HG03139 (cell line): Measurements from ENCODE around the gene RIPOR2.

Experiments
- ATAC-seq: cut with Tn5 transposase; IDR thresholded peaks from one replicate; pipeline ENCODE4 v1.9.1; 2021; ENCODE audit not compliant: unreplicated experiment

RIPOR2 gene

DNA sequence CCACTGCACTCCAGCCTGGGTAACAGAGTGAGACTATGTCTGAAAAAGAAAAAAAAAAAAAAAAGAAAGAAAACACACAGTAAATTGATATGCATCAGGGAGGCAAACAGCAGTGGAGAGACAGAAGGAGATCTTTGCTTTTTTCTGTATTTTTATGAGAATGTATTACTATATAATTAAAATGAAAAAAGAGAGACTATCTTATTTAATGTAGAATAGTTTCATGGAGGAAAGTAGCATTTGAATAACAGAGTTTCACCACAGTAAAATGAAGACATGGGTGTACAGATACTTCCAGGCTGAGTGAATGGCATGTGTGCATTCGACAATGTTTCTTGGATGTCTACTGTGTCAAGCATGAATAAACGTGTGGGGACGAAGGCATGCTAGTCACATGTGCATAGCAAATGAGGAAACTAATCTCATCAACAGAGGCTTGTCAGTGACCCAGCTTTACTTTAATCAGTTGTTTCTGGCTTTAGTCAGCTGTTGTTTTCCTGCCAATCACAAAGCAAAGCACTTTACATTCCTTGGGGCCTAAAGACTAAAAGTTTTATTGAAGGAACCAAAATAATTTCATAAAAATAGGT, 81.6 kb downstream of the RIPOR2 start:
- no peak for ATAC-seq

DNA sequence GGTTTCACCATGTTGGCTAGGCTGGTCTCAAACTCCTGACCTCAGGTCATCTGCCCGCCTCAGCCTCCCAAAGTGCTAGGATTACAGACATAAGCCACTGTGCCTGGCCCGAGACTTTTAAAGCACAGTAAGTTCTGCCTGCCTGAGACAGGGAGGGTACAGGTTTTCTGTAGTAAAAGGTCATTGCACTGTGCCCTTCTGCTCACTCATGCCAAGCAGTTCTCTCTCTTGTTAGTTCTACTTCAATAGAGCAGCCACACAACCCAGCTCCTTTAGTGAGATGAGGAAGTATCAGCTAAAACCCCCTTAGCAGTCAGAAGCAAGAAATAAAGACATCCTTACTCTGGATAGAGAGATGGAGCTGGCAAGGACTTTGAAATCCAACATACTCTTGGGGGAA, 84.7 kb downstream of the RIPOR2 start:
- no peak for ATAC-seq

DNA sequence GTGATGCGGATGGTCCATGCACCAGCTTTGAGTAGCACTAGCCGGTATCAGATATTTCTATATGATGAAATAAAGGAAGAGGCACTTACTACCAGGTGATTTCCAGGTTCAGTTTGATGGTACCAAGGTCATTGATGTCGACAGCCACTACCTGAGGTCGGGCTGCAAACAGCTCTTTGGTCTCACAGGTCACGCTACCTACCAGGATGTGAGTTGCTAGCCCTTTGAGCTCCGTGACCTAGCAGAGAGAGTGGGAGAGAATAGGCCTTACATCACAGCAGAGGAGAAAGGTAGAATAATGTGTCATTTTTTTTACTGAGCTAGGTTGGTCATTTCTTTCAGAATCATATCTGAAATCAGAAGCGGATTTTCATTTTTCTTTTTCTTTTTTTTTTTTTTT, 86.0 kb downstream of the RIPOR2 start:
- no peak for ATAC-seq

DNA sequence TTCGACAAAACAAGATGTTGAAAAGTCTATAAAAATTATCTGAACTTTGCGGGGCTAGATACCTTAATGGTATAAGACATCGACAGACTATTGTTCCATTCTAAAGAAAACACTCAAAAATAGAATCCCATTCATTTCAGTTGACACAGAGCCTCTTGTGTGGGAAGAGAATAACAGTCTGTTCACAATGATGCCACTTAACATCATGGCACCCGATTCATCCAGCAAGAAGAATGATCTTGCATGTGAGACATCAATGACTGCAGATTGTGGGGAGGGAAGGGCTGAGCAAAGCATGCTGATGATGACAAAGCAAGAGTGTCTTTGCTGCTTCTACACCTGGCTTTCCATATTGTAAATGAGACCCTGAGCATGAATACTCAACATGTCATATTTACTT, 87.3 kb downstream of the RIPOR2 start:
- no peak for ATAC-seq

DNA sequence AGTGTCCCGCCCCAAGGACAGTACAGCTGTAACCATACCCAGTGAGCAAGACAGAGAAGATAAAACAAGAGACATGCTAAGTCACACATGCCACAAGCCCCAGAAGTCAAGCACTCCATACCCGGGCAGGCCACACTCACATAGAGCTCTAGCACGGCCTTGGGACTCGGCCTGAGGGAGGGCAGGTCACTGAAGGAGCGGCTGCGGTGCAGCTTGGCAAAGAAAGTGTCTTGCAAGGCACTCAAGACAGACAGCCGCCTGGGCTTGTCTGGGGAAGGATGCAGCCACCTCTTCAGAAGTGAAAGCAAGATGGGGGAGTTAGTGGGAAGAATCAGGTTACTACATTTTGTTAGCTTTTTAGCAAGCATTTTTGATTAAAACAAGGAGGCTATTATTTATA, 88.4 kb downstream of the RIPOR2 start:
- ATAC-seq, result no peak

DNA sequence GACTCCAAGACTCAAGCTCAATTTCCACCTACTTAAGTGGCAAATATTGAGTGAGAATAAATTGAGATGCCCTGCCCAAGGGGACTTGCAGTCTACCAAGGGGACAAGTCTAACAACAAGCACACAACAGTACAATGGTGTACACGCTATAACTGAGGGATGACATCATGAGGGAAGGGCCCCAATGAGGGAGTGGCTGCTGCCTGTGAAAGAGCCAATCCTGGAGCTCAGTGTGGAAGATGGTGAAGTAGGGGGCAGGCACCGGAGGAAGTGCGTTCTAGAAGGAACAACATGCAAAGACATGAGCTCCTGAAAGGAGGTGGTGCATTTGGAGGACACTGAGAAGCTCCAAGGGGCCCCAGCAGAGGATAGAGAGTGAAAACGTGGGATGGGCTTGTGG, 90.2 kb downstream of the RIPOR2 start:
- no peak for ATAC-seq

DNA sequence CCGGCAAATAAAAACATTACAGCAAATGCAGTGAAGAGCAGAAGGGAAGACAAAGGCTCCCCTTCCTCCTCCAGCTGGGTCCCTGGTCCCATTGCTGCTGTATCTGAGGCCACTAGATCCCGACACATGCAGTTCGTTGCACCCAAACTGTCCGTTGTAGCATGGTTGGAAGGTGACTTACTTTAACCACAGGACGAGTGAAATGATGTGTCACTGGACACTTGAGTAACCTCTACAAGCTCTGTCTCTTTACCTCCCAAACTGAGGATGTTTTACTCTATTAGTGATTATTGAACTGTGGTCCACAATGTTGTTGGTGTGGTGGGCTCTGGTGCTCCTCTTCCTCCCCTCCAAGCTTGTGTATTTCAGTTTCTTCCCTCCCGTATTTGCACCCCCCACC, 90.9 kb downstream of the RIPOR2 start:
- ATAC-seq, result no peak

DNA sequence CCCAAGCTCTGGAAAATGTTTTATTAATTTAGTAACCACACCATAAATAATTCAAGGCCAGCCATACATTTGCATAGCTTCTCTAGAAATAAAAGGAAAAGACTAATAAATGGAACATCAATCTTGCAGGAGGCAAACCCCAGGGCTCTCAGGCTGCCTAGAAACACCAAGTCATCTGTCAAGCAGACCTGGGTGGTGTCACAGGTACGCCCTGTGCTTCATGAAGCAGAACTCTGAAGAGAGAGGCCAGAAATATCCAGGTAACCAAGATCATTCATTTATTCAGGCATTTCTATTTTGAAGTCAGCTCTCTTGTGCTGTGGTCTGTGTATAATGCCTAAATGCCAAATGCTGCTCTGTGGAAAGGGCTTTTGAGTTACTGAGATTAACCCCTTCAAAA, 91.7 kb downstream of the RIPOR2 start:
- ATAC-seq, result no peak

DNA sequence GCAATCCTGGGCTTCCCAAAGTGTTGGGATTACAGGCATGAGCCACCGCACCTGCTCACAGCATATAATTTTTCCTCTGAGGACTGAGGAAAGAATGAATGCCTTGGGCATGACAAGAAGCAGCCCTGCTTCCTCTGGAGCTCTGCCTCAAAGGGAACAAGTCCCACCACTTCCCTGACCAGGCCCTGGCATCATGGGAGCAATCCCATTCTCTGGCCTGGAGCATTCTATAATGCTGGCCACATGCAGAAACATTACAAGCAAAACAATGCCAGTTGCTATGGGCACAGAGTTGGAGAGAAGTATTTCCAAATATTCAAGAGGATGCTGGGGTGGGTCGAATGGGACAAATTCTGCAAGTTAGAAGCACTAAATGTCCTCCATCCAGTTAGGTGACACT, 95.6 kb downstream of the RIPOR2 start:
- no peak for ATAC-seq

DNA sequence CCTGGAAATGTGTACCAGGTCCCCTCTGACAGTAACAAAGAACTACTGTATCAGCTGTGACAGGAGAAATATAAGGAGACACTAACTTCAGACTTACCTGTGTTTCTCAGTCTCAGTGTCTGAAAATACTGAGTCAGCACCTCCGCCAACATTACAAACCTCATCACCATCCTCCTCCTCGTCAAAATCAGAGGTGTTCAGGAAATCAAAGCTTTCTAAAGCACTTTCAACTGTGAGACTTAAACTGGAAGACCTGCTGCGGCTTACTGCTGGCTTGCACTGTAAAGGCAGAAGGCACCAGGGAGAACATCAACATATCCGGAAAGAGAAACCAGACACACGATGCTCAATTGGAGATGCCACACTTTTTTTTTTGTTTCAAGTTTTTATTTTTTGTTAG, 96.8 kb downstream of the RIPOR2 start:
- ATAC-seq, result no peak

DNA sequence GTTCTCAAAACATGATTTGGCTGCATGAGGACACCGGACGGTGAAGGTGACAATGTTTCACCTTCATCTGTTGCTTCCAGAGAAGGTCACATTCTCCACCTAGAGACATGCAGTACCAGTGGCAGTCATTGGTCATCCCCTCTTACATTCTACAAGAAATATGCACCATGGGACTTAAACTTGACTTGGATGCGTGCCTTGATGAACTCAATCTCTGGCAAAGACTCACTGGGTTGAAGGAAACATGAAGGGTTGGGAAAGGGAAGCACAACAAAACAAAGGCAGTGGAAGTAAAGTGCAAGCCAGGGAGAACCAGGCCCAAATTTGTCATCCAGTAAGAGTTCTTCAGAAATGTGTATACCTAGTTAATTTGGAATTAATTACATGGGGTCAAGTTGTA, 97.7 kb downstream of the RIPOR2 start:
- ATAC-seq, result no peak

DNA sequence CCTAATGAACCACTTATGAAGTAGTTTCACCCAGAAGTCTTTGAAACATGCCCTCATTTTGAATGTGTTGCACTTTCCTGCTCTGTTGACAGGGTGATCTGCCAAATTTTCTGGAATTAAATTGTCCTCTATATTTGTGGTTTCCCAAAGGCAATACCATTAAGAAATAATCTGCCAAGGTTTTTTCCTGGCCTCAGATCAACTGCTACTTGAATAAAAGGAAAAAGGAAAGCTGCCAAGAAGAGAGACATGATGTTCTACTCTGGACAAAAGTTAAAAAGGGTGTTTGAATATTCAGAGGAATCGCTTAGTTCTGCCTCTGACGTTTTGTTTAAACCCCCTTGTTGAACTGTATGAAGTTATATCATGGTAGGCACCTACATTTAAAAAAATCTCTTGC, 99.7 kb downstream of the RIPOR2 start:
- ATAC-seq, result no peak

DNA sequence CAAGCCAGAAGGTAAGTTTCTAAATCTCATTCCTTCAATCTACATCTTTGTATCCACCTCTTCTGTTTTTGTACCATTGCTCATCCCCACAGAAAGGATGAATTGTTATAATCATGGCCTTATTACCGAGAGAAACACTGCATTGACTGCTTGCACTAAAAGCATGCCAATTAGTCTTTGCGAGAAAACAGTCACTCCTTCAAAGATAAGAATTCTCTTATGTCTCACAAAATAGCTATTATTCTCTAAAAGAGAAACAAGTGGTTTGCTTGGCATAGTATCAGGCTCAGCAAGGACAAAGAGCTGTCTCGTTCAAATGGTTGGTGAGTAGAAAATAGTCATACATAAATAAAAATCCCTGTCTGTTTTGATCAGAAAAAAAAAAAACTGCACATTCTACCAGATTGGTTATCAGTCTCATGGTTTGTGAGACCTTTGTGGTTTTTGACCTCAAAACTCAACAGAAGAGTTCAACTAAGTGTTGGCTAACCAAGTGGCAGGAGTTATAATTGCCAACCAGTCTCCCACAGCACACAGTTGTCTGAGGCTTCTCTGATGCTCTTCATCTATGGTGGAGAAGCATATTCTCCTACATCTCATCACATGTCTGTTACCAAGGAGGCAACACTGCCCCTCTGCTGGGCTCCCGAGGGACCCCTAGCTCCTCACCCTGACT, 101.9 kb downstream of the RIPOR2 start:
- ATAC-seq, result no peak

DNA sequence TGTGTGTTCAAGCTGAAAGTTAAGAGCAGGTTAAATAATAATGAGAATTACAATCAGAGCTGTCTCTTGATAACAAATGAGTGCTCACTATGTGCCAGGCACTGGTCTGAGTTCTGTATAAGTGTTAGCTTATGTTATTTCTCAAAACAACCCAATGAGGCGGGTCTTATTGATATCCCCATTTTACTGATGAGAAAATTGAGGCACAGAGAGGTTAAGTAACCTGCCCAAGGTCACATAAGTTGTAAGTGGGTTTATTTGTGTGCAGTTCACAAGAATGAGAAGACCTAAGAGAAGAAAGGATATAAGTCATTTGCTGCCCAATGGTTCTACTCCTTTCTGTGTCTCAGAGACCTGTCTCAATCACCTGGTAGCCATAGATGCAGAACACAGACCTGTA, 103.0 kb downstream of the RIPOR2 start:
- no peak for ATAC-seq

DNA sequence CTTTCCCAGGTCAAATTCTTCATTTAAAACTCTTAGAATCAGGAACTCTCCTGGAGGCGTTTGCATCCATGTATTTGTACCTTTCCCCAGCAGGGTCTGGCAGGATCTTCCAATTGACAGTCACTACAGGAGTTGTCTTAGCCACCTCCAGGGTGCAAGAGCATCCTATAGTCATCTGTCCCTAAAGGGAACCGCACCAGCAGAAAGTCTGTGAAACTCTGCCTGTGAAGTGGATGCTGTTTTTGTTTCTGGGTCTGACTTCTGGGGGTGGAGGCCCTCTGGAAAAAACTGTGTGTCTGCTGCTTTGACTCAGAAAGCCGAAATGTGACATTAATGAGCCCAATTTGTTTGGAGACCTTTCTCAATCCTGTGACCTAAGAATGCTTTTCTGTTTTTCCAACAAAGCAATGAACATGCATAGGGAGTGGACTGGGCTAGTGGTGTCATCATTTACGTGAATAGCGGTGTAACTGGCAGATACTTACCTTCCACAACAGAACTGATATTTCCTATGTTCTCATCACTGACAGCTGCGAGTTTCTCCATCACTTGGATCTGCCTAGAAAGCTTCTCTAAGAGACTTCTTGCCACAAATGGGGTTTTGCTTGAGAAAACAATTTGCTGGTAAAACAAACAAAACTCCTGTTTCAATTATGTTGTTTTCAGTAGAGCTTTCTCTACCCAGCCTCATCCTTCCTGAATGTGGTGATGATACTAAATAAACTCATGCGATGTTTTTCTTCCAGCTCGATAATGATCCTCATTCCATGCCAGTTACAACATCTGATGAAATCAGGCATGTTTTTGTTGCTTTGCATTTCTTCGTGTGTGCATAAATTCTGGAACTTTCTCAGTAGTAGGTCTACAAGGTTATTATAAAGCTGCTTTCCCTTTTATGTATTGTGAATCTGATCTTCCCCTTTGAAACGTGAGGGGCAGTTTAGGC, 103.7 kb downstream of the RIPOR2 start:
- ATAC-seq, result no peak

DNA sequence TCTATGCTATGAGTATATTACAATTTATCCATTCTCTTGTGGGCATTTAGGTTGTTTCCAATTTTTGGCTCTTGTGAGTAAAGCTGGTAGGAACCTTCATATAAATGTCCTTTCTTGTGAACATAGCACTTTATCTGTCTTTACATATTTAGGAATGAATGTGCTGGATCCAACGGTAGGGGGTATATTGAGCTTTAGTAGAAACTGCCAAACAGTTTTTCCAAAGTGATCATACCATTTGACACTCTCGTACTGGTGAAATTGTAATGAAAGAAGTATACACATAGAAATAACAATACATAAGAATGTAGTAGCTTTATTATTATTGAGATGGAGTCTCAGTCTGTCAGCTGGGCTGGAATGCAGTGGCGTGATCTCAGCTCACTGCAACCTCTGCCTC, 106.1 kb downstream of the RIPOR2 start:
- ATAC-seq, result no peak

DNA sequence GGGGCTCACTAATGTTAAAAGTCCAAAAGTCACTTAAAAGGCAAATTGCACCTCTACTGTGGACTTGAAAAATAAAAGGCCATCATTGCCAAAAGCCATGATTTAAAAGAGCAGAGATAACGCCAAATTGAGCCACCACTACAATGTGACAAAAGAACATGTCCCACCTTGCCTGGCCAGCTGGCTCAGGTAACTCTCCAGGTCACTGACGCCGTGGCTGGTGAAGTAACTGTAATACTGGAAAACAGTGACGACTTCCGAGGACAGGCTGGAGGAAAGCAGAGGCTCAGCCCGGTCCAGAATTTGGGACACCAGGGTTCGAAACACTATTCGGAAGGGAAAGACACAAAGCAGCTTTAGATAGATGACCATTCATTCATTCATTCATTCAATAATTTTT, 107.8 kb downstream of the RIPOR2 start:
- ATAC-seq, result no peak

DNA sequence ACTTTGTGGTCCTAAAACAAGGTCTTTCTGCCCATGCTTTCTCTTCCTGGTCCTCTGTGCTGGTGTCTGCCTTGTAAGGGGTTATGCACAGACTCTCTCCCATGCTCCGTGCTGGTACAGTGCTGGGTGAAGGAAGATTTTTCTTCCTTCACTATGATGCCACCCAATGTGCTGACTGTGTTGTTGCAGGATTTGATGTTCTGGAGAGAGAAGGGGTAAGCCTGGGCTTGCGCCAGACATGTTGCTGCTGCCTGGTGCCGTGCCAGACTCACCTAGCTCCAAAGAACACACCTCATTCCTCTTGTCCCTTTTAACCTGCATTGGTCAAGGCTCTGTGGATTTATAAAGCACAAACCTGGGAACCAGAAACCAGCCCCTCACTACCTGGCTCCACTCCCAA, 108.6 kb downstream of the RIPOR2 start:
- ATAC-seq, result no peak

DNA sequence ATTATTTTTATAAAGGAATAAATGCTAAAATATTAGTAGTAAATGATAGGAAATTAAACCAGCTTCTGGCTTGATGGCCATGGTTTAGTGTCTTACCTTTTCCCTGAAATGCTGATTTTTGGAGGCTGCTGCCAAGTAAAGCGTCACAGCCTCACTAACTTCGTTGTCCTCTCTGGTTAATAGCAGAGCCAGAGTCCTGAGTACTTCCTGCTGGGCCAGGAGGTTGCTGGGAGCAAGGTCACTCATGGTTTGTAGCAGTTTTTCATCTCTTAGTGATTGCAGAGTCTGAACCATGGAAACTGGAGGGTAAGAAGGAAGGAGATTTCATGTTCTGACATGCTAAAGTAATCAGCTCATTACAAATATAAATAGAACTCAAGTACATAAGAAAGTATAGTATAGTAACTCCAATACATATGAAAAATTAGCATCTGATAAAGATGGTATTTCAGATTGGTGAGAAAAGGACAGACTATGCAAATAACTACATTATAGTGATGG, 110.6 kb downstream of the RIPOR2 start:
- ATAC-seq, result no peak

DNA sequence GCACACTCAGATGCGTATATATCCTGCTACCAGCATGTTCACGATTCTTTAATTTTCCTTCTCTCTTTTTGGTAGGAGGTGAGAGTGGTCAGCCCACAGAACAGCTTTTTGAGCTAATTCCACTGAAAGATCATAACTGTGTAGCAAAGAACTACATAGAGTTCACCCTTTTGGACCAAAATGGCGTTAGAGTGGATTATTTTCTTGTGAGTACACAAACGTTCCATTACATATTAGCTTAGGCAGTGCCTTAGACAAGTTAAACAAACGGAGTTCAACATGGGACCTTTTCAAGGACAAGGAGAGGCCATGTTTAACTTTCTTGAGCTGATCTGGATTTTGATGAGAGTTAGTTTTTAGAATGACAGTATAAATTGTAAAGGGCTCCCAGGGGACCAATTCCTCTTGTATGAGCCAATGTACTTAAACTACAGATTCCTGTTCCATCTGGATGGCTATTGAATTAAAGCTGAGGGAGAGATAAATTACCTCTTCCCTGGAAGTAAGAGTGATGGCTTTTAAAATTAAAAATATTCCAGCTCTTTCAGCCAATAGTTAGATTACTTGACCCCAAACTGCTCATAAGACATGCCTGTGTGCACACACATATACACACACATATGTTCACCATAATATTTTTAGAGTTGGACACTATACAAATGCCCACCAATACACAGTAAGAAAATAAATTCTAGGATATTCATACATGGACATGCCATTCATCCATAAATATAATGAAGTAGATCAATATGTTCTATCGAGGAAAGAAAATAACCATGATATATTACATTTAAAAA, 111.4 kb downstream of the RIPOR2 start:
- ATAC-seq, result no peak

DNA sequence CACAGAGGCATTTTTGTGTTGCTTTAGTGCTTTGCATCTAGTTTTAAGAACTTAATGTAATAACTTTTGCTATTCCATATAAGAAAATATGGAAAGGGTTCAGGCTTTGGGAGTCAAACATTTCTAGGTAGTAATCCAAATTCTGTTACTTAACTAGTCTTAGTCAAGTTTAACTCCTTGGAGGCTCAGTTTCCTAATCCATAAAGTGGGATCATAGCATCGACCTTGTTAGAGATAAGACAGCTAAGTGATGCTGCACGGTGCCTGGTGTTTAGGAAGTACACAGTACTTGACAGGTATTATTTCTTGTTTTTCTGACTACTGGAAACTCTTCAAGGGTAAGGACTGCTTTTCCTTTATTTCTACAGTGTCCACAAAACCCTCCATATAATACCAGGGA, 112.6 kb downstream of the RIPOR2 start:
- no peak for ATAC-seq
